Measurements from ENCODE around the gene VCAM1. TPM values are rescaled to one million over a fixed set of nuclear protein-coding genes. Genes with fewer than 3 reads are reported as not detected.

The VCAM1 gene
- polyA plus RNA-seq, 2 of the 4 experiments (the other 2 are of a cell fraction), result 0.04 TPM; not detected in 1

DNA sequence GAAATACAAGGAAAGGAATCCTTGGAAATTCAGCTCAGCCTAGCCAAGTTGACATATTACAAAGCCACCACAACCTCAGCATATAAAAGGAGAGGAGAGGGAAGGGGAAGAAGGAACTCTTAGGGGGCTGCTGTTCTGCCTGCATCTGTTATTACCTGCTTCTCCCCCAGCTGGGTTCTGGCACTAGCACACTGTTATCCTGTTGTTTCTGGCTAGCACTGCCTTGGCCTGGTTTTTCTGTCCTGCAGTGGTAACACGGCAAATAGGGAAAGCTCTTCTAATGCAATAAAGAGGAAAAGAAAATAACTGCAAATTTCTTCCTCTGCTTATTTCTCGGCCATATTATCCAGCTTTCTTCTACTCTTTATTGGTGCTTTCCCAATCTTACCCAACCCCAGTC, 16.5 kb upstream of the VCAM1 start:
- FAIRE-seq (no peak), ATAC-seq (no peak), DNase-seq (ENCODE audit: low read depth in 1 of 2, low spot score in 1 of 2) (no peak)
- Histone ChIP-seq H3K9me3 (no peaks in the 10 kb centered on the region), H3K27ac (no peak overlapping the region), H3K4me1 (no peaks in the 10 kb centered on the region), H3K4me3 (no peak overlapping the region), H3K4me2 (no peak overlapping the region)
- CTCF ChIA-PET, result interaction anchor here (1.2 to 1.6 kb wide), 2 partner anchors 10 to 95 kb away, joined by 3 to 5 read pairs; no protein-coding TSS in a partner anchor
- TF ChIP-seq NR3C1 (IDR thresholded peaks at IDR 0.05), result no peak
- no peak for TF ChIP-seq HEYL (CRISPR knock-in tag; IDR thresholded peaks at IDR 0.05)
- TF ChIP-seq POLR2AphosphoS2 (conservative IDR thresholded peaks at IDR 0.05; ENCODE audit: low read length), result no peak
- TF ChIP-seq TFCP2L1 (CRISPR knock-in tag; IDR thresholded peaks at IDR 0.05), result no peak
- TF ChIP-seq FOSL2 (IDR thresholded peaks at IDR 0.05), result no peak
- TF ChIP-seq FOSL2 (CRISPR knock-in tag; IDR thresholded peaks at IDR 0.05), result no peak
- no peak for TF ChIP-seq MAZ (IDR thresholded peaks at IDR 0.05; ENCODE audit: borderline replicate concordance, low read depth, low read length)
- TF ChIP-seq USF2 (IDR thresholded peaks at IDR 0.05), result no peak
- no peak for TF ChIP-seq PHF8 (IDR thresholded peaks at IDR 0.05; ENCODE audit: borderline replicate concordance, low read depth)
- TF ChIP-seq EHMT2 (IDR thresholded peaks at IDR 0.05; ENCODE audit: low read depth), result no peak
- TF ChIP-seq RAD21 (conservative IDR thresholded peaks at IDR 0.05 in 1 of 2, IDR thresholded peaks at IDR 0.05 in 1 of 2), result no peak
- TF ChIP-seq, protein P1, sequence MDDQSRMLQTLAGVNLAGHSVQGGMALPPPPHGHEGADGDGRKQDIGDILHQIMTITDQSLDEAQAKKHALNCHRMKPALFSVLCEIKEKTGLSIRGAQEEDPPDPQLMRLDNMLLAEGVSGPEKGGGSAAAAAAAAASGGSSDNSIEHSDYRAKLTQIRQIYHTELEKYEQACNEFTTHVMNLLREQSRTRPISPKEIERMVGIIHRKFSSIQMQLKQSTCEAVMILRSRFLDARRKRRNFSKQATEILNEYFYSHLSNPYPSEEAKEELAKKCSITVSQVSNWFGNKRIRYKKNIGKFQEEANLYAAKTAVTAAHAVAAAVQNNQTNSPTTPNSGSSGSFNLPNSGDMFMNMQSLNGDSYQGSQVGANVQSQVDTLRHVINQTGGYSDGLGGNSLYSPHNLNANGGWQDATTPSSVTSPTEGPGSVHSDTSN (IDR thresholded peaks at IDR 0.05), result no peak
- no peak for TF ChIP-seq FOSB (CRISPR knock-in tag; IDR thresholded peaks at IDR 0.05)
- no peak for TF ChIP-seq CBX8 (IDR thresholded peaks at IDR 0.05)
- TF ChIP-seq, protein P2, sequence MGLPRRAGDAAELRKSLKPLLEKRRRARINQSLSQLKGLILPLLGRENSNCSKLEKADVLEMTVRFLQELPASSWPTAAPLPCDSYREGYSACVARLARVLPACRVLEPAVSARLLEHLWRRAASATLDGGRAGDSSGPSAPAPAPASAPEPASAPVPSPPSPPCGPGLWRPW (IDR thresholded peaks at IDR 0.05), result no peak
- no peak for TF ChIP-seq SMC3 (IDR thresholded peaks at IDR 0.05)
- TF ChIP-seq ELK1 (IDR thresholded peaks at IDR 0.05; ENCODE audit: low read depth, low read length), result no peak
- WGBS (ENCODE audit: missing lambda C conversion rate), result 52% methylated on average over 2 of the region's 2 CpGs
- POLR2A ChIA-PET, result no interaction called here

GRCh38 chr1:100703716-100704115, 15.8 kb upstream of the VCAM1 start:
- ChIA-PET CTCF (interaction anchor here (1.2 kb wide), 1 partner anchor 94 kb away, joined by 3 read pairs; no protein-coding TSS in a partner anchor), POLR2A (no interaction called here)
- H3K9me3 ChIP-seq, result no peaks in the 10 kb centered on the region
- H3K4me2 ChIP-seq, result no peak overlapping the region
- H3K4me1 ChIP-seq, result no peaks in the 10 kb centered on the region
- ATAC-seq (no peak), DNase-seq (ENCODE audit: low read depth in 1 of 2, low spot score in 1 of 2) (no peak), FAIRE-seq (no peak)
- WGBS (ENCODE audit: missing lambda C conversion rate), result 60% methylated on average over 2 of the region's 2 CpGs
- TF ChIP-seq POLR2AphosphoS2 (conservative IDR thresholded peaks at IDR 0.05; ENCODE audit: low read length) (no peak), RAD21 (conservative IDR thresholded peaks at IDR 0.05 in 1 of 2, IDR thresholded peaks at IDR 0.05 in 1 of 2) (no peak), FOXS1 (CRISPR knock-in tag; IDR thresholded peaks at IDR 0.05) (no peak), TFCP2L1 (CRISPR knock-in tag; IDR thresholded peaks at IDR 0.05) (no peak), JUNB (IDR thresholded peaks at IDR 0.05) (no peak), MYC (IDR thresholded peaks at IDR 0.05; ENCODE audit: borderline replicate concordance, low read length) (no peak)
- TF ChIP-seq, protein P1 (IDR thresholded peaks at IDR 0.05), result no peak
- no peak overlapping the region for H3K27ac ChIP-seq
- H3K4me3 ChIP-seq, result no peak overlapping the region

Measured in A549 (cell line).